Measurements from ENCODE around the gene SCFD2.

The SCFD2 gene

DNA sequence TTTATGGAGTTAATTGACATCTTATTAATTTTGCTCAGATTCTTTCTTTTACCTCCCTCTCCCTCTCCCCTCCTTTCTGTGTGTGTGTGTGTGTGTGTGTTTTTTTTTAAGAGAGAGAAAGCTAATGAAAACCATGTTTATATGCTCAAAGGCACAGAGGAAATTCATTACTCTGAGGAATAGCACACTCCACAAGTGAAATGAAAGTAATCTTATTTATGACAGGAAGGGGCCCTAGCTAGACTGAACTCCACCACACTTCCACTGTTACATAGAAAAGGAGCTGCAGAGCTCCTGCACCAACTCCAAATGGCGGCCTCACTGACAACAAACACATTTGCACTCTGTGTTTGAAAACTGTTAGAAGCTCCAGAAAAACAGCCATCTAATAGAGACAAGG is 353.1 kb downstream of the SCFD2 start:
- H3K4me3 ChIP-seq (ENCODE audit: low read length), result no peak overlapping the region
- DNase-seq (ENCODE audit: low read depth), result no peak
- TF ChIP-seq, protein P1, sequence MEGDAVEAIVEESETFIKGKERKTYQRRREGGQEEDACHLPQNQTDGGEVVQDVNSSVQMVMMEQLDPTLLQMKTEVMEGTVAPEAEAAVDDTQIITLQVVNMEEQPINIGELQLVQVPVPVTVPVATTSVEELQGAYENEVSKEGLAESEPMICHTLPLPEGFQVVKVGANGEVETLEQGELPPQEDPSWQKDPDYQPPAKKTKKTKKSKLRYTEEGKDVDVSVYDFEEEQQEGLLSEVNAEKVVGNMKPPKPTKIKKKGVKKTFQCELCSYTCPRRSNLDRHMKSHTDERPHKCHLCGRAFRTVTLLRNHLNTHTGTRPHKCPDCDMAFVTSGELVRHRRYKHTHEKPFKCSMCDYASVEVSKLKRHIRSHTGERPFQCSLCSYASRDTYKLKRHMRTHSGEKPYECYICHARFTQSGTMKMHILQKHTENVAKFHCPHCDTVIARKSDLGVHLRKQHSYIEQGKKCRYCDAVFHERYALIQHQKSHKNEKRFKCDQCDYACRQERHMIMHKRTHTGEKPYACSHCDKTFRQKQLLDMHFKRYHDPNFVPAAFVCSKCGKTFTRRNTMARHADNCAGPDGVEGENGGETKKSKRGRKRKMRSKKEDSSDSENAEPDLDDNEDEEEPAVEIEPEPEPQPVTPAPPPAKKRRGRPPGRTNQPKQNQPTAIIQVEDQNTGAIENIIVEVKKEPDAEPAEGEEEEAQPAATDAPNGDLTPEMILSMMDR (conservative IDR thresholded peaks at IDR 0.05; ENCODE audit: low read depth, low read length), result no peak

DNA sequence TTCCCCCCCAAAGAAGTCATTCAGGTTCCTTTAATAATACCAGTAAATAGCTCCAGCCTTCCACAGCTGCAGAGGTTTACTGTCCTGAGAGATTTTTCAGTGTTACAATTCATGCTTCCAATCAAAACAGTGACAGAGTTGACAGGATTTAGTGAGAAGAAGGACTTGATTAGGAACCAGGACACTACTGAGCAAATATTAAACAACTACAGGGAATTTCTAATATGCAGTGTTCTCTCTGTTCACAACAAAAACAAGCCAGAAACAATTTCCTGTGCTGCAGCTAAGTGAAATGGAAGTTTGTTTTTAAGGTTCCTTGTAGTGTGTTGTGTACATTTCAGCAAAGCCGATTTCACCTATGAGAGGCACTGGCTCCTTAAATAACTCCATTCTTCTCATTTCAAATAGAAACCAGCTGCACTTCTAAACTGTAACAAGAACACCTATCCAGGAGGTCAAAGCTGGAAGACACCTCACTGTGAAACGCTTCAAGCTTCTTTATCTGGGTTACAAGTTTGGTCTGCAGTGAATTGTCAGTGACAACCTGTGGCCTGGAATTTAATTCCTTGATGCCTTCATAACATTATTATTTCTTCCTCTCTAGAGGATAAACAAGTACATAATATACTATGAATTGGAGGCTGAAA is 354.5 kb downstream of the SCFD2 start:
- H3K4me3 ChIP-seq (ENCODE audit: low read length), result no peak overlapping the region
- no peak for DNase-seq (ENCODE audit: low read depth)
- TF ChIP-seq, protein P1 (conservative IDR thresholded peaks at IDR 0.05; ENCODE audit: low read depth, low read length), result no peak

DNA sequence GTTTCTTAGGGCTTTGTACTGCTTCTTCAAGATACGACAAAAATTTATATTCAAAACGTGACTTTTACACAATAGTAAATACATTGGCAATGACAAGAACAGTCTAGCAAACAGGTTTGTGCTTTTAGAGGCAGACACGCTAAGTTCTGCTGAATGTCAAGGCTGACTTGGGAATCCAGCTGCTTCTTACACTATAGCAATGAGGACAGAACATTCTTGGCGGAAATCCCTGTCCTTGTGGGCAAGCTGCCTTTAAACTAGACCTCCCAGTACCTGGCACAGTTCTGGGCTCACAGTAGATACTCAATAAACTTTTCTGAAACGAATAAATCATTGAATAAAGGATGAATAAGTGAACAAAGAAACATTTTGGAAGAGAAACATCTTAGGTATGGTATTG is 355.5 kb downstream of the SCFD2 start:
- H3K4me3 ChIP-seq (ENCODE audit: low read length), result no peak overlapping the region
- DNase-seq (ENCODE audit: low read depth), result no peak
- TF ChIP-seq, protein P1 (conservative IDR thresholded peaks at IDR 0.05; ENCODE audit: low read depth, low read length), result no peak

DNA sequence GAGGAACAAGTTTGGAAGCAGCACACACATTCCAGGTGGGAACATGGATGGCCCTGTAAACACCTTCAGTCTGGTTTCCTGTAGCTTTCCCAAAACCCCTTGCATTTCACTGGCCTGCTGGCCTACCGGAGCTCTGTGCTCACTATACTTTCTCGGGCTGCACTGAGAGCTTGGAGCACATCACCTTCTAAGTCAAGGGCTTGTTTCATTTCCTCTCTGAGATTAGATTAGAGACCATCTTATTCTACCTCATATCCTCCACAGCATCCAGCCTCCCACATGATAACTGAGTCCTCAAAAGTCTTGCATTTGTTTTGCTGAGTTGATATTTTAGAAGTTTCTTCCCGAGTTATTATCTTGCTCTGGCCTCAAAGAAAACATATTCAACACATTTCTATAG is 356.0 kb downstream of the SCFD2 start:
- DNase-seq (ENCODE audit: low read depth), result no peak
- TF ChIP-seq, protein P1 (conservative IDR thresholded peaks at IDR 0.05; ENCODE audit: low read depth, low read length), result no peak

DNA sequence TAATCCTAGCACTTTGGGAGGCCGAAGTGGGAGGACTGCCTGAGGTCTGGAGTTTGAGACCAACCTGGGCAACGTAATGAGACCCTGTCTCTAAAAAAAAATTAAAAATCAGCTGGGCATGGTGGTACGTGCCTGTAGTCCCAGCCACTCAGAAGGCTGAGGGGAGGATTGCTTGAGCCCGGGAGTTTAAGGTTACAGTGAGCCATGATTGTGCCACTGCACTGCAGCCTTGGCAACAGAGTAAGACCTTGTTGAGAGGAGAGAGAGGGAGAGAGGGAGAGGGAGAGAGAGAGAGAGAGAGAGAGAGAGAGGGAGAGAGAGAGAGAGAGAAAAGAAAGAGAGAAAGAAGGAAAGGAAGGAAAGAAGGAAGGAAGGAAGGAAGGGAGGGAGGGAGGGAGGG is 358.8 kb downstream of the SCFD2 start:
- no peak overlapping the region for H3K4me3 ChIP-seq (ENCODE audit: low read length)
- DNase-seq (ENCODE audit: low read depth), result no peak
- TF ChIP-seq, protein P1 (conservative IDR thresholded peaks at IDR 0.05; ENCODE audit: low read depth, low read length), result no peak

More for the DNA sequence above, 356.0 kb downstream of the SCFD2 start:
- no peak overlapping the region for H3K4me3 ChIP-seq (ENCODE audit: low read length)

DNA sequence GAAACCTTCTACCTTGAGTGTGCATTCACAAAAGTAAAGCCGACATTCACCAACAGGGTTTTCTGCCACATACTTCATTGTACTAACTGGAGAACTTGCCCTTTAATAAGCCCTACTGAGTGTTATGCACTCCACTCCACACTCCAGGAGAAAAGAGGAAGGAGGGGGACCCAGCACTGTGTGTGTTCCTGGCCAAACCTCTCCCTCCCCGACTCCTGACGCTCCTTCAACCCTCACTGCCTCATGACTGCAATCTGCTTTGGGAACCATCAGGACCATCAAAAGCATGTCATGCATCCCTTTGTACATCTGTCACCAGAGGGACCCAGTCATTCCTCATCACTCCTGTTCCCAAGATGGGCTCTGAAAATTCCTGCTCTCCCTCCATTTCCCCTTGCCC is 360.1 kb downstream of the SCFD2 start:
- H3K4me3 ChIP-seq (ENCODE audit: low read length), result no peak overlapping the region
- DNase-seq (ENCODE audit: low read depth), result no peak
- TF ChIP-seq, protein P1 (conservative IDR thresholded peaks at IDR 0.05; ENCODE audit: low read depth, low read length), result no peak

DNA sequence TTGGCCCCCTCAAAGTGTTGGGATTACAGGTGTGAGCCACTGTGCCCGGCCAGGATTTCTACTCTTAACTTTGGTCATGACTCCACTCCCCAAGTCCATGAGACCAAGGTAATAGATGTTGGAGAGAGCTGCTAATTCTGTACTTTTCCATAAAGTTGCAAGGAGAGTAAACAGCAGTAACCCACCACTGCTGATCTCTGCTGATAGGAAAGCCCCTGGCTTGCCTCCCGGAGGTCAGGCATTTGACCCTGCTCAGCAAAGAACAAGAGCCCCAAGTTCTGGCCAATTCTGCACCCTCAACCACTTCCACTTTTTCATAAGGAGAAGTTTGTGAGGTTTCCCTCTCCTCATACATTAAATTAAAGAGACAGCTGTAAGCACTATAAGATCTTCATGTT is 360.7 kb downstream of the SCFD2 start:
- no peak for DNase-seq (ENCODE audit: low read depth)
- no peak overlapping the region for H3K4me3 ChIP-seq (ENCODE audit: low read length)
- TF ChIP-seq, protein P1 (conservative IDR thresholded peaks at IDR 0.05; ENCODE audit: low read depth, low read length), result no peak

All from retinal pigment epithelial cell (primary cell).